RWPE1 (cell line): Measurements from ENCODE around the gene CCDC85B.
A peak's percentile ranks its signal among the peaks of the same experiment; 100 is the strongest.

Experiments
- CTCF ChIA-PET: fragments of 350-600 bp; sonication (Branson Sonifier 250); formaldehyde crosslinking; extraction: SDS; loops from one replicate; lab custom pipeline; 2021; lab: Yijun Ruan, JAX
- POLR2A ChIA-PET: fragments of 400-600 bp; formaldehyde crosslinking; extraction: SDS; loops from one replicate; lab custom pipeline; 2020; ENCODE audit warnings: antibody characterized with exemption; ENCODE audit not compliant: low non-redundant PET; lab: Yijun Ruan, JAX
- DNase-seq: peaks from one replicate; pipeline ENCODE4 v3.0.0; 2012; ENCODE audit warnings: low spot score
- H3K27ac ChIP-seq: fragments of 450-650 bp; 2 replicates; pipeline ENCODE4 v1.5.1; 2017
- CTCF ChIP-seq: fragments of 450-650 bp; conservative IDR thresholded peaks from 2 replicates; pipeline ENCODE4 v1.5.1; 2017; ENCODE audit warnings: low read depth, mild to moderate bottlenecking

The CCDC85B gene

GRCh38 chr11:65849366-65849765, 41.1 kb upstream of the CCDC85B start:
- DNase-seq, result no peak
- no peak for TF ChIP-seq CTCF
- no peak overlapping the region for H3K27ac ChIP-seq
- POLR2A ChIA-PET, result no interaction called here
- CTCF ChIA-PET, result interaction anchor here (0.6 to 1.1 kb wide), 2 partner anchors 49 to 62 kb away, joined by 3 to 5 read pairs; no protein-coding TSS in a partner anchor

- no peak for TF ChIP-seq CTCF
- CTCF ChIA-PET, result interaction anchor here (0.6 to 1.1 kb wide), 2 partner anchors 49 to 62 kb away, joined by 3 to 5 read pairs; no protein-coding TSS in a partner anchor
- H3K27ac ChIP-seq, result no peak overlapping the region
- POLR2A ChIA-PET, result no interaction called here
- DNase-seq, result no peak
Measured at GRCh38 chr11:65849771-65850216, 40.7 kb upstream of the CCDC85B start.

GRCh38 chr11:65850217-65851082, 40.0 kb upstream of the CCDC85B start:
- no peak for TF ChIP-seq CTCF
- CTCF ChIA-PET, result interaction anchor here (0.6 to 1.1 kb wide), 6 partner anchors 34 to 433 kb away, joined by 3 to 6 read pairs (median 3); no protein-coding TSS in a partner anchor
- 0 out of 2 replicates have a peak overlapping the region, but pooled peaks have one; percentile 8 for H3K27ac ChIP-seq
- no peak for DNase-seq
- POLR2A ChIA-PET, result interaction anchor here (0.6 kb wide), 1 partner anchor 17 kb away, joined by 3 read pairs; the partner anchor contains the start of gene SNX32

GRCh38 chr11:65851083-65851579, 39.3 kb upstream of the CCDC85B start:
- DNase-seq, result no peak
- POLR2A ChIA-PET, result interaction anchor here (0.6 kb wide), 2 partner anchors 37 to 197 kb away, joined by 3 to 6 read pairs; partner anchors contain the start of gene FIBP
- H3K27ac ChIP-seq, result 0 out of 2 replicates have a peak overlapping the region, but pooled peaks have one; percentile 8
- CTCF ChIA-PET, result interaction anchor here (0.6 to 1.2 kb wide), 8 partner anchors 9 to 432 kb away, joined by 3 to 12 read pairs (median 3); partner anchors contain the start of gene MUS81
- TF ChIP-seq CTCF, result no peak

GRCh38 chr11:65851811-65852507, 38.5 kb upstream of the CCDC85B start:
- peak overlapping the region; percentile 39 for H3K27ac ChIP-seq
- ChIA-PET CTCF (interaction anchor here (0.7 to 1.2 kb wide), 6 partner anchors 9 to 141 kb away, joined by 3 to 12 read pairs (median 3); partner anchors contain the start of gene MUS81), POLR2A (interaction anchor here (0.6 kb wide), 2 partner anchors 36 to 198 kb away, joined by 3 to 6 read pairs; partner anchors contain the start of gene FIBP)
- no peak for TF ChIP-seq CTCF
- no peak for DNase-seq
